IMR-90 (cell line): ENCODE results near the gene ACER1.

Experiments used
- BHLHE40 ChIP-seq: fragments of 150-350 bp; IDR thresholded peaks from 2 replicates; pipeline ENCODE4 v1.6.1; 2016; ENCODE audit warnings: mild to moderate bottlenecking, low read depth, low read length
- CEBPB ChIP-seq: IDR thresholded peaks from 2 replicates; pipeline ENCODE4 v1.6.1; 2012; ENCODE audit warnings: low read depth, low read length, improper control_type of control experiment
- CHD1 ChIP-seq: IDR thresholded peaks from 2 replicates; pipeline ENCODE4 v1.6.1; 2012; ENCODE audit warnings: low read depth, low read length, improper control_type of control experiment
- MAFK ChIP-seq: IDR thresholded peaks from 2 replicates; pipeline ENCODE4 v1.6.1; 2012; ENCODE audit warnings: low read depth, low read length, improper control_type of control experiment
- MAZ ChIP-seq: IDR thresholded peaks from 2 replicates; pipeline ENCODE4 v1.6.1; 2012; ENCODE audit warnings: low read depth, mild to moderate bottlenecking, low read length, improper control_type of control experiment, moderate library complexity, borderline replicate concordance
- MXI1 ChIP-seq: IDR thresholded peaks from 2 replicates; pipeline ENCODE4 v1.6.1; 2012; ENCODE audit warnings: low read depth, mild to moderate bottlenecking, low read length, moderate library complexity, borderline replicate concordance
- POLR2A ChIP-seq: IDR thresholded peaks from 2 replicates; pipeline ENCODE4 v1.6.1; 2012; ENCODE audit warnings: mild to moderate bottlenecking, low read depth, low read length
- RAD21 ChIP-seq: IDR thresholded peaks from 2 replicates; pipeline ENCODE4 v1.6.1; 2012; ENCODE audit warnings: low read length, improper control_type of control experiment
- RCOR1 ChIP-seq: IDR thresholded peaks from 2 replicates; pipeline ENCODE4 v1.6.1; 2012; ENCODE audit warnings: mild to moderate bottlenecking, low read length, improper control_type of control experiment; ENCODE audit not compliant: insufficient replicate concordance
- RFX5 ChIP-seq: IDR thresholded peaks from 2 replicates; pipeline ENCODE4 v1.8.0; 2012; ENCODE audit warnings: low read depth, mild to moderate bottlenecking, low read length, moderate library complexity
- SMC3 ChIP-seq: fragments of 150-350 bp; IDR thresholded peaks from 2 replicates; pipeline ENCODE4 v1.6.1; 2016; ENCODE audit warnings: low read depth, mild to moderate bottlenecking, antibody characterized with exemption, low read length, moderate library complexity
- TF ChIP-seq, protein P1 (sequence below): conservative IDR thresholded peaks from 2 replicates; pipeline ENCODE4 v1.5.1; 2012; ENCODE audit warnings: mild to moderate bottlenecking, low read depth, low read length, improper control_type of control experiment
- TF ChIP-seq, protein P2 (sequence below): fragments of 150-350 bp; IDR thresholded peaks from 2 replicates; pipeline ENCODE4 v1.6.1; 2016; ENCODE audit warnings: low read depth, mild to moderate bottlenecking, low read length, moderate library complexity, borderline replicate concordance
- TF ChIP-seq, protein P3 (sequence below): fragments of 150-350 bp; IDR thresholded peaks from 2 replicates; pipeline ENCODE4 v1.6.1; 2017; ENCODE audit warnings: mild to moderate bottlenecking, antibody characterized with exemption, low read length, low read depth

DNA sequence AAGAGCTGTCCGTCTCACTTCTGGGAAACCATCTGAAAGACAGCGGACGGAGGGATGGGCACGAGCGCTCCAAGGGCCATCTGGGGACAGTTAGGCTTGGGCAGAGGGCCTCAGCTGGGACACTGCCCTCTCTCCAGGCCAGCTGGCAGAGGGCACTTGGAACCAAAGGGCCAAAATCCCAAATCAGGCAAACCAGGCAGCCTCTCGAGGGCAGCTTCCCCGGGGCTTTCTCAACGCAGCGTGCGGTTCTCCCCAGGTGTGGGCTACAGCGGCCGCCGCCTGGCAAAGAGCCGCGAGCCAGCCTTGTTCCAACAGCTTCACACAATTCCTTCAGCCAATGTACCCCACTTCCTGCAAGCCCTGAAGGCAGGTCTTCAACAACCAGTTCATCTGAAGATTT lies 58.7 kb downstream of the ACER1 start:
- TF ChIP-seq, protein P1, sequence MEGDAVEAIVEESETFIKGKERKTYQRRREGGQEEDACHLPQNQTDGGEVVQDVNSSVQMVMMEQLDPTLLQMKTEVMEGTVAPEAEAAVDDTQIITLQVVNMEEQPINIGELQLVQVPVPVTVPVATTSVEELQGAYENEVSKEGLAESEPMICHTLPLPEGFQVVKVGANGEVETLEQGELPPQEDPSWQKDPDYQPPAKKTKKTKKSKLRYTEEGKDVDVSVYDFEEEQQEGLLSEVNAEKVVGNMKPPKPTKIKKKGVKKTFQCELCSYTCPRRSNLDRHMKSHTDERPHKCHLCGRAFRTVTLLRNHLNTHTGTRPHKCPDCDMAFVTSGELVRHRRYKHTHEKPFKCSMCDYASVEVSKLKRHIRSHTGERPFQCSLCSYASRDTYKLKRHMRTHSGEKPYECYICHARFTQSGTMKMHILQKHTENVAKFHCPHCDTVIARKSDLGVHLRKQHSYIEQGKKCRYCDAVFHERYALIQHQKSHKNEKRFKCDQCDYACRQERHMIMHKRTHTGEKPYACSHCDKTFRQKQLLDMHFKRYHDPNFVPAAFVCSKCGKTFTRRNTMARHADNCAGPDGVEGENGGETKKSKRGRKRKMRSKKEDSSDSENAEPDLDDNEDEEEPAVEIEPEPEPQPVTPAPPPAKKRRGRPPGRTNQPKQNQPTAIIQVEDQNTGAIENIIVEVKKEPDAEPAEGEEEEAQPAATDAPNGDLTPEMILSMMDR, result no peak
- TF ChIP-seq MAFK (no peak), BHLHE40 (no peak), RFX5 (no peak), POLR2A (no peak), MXI1 (no peak), CEBPB (no peak), CHD1 (no peak), RCOR1 (no peak), SMC3 (no peak), RAD21 (no peak), MAZ (no peak)
- TF ChIP-seq, protein P2, sequence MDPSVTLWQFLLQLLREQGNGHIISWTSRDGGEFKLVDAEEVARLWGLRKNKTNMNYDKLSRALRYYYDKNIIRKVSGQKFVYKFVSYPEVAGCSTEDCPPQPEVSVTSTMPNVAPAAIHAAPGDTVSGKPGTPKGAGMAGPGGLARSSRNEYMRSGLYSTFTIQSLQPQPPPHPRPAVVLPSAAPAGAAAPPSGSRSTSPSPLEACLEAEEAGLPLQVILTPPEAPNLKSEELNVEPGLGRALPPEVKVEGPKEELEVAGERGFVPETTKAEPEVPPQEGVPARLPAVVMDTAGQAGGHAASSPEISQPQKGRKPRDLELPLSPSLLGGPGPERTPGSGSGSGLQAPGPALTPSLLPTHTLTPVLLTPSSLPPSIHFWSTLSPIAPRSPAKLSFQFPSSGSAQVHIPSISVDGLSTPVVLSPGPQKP, result no peak
- TF ChIP-seq, protein P3, sequence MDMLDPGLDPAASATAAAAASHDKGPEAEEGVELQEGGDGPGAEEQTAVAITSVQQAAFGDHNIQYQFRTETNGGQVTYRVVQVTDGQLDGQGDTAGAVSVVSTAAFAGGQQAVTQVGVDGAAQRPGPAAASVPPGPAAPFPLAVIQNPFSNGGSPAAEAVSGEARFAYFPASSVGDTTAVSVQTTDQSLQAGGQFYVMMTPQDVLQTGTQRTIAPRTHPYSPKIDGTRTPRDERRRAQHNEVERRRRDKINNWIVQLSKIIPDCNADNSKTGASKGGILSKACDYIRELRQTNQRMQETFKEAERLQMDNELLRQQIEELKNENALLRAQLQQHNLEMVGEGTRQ, result no peak
